OCI-LY3 (cell line): ENCODE results near the gene TMEM150C.

Experiments
- EZH2phosphoT487 ChIP-seq: fragments of 200-600 bp; shearing (Covaris generic); IDR thresholded peaks from 2 replicates; pipeline ENCODE4 v1.6.1; 2018; ENCODE audit warnings: antibody characterized with exemption, mixed run types, low read depth
- TF ChIP-seq, protein P1 (sequence below): fragments of 200-600, 300-600 bp; sonication (generic); IDR thresholded peaks from 2 replicates; pipeline ENCODE4 v1.5.1; 2014; ENCODE audit warnings: antibody characterized with exemption, low read length, low read depth

DNA sequence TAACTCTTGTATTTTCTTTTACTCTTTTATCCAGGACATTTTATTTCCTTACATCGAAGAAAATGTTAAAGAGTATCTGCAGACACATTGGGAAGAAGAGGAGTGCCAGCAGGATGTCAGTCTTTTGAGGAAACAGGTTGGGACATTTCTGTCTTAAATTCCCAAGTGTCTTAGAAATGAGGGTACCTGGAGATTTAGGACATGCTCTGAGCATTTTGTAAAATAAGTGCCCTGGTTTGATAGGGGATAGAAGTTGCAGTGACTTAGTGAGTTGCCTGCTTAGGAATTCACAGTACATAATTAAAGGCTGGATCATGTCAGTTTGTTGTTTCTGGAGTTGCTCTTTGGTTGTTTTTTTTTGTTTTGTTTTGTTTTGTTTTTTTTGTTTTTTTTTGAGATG lies 113.9 kb downstream of the TMEM150C start:
- TF ChIP-seq, protein P1, sequence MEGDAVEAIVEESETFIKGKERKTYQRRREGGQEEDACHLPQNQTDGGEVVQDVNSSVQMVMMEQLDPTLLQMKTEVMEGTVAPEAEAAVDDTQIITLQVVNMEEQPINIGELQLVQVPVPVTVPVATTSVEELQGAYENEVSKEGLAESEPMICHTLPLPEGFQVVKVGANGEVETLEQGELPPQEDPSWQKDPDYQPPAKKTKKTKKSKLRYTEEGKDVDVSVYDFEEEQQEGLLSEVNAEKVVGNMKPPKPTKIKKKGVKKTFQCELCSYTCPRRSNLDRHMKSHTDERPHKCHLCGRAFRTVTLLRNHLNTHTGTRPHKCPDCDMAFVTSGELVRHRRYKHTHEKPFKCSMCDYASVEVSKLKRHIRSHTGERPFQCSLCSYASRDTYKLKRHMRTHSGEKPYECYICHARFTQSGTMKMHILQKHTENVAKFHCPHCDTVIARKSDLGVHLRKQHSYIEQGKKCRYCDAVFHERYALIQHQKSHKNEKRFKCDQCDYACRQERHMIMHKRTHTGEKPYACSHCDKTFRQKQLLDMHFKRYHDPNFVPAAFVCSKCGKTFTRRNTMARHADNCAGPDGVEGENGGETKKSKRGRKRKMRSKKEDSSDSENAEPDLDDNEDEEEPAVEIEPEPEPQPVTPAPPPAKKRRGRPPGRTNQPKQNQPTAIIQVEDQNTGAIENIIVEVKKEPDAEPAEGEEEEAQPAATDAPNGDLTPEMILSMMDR = no peak
- TF ChIP-seq EZH2phosphoT487 = no peak
